ENCODE measurements around the gene PPP1R3D.

DNA sequence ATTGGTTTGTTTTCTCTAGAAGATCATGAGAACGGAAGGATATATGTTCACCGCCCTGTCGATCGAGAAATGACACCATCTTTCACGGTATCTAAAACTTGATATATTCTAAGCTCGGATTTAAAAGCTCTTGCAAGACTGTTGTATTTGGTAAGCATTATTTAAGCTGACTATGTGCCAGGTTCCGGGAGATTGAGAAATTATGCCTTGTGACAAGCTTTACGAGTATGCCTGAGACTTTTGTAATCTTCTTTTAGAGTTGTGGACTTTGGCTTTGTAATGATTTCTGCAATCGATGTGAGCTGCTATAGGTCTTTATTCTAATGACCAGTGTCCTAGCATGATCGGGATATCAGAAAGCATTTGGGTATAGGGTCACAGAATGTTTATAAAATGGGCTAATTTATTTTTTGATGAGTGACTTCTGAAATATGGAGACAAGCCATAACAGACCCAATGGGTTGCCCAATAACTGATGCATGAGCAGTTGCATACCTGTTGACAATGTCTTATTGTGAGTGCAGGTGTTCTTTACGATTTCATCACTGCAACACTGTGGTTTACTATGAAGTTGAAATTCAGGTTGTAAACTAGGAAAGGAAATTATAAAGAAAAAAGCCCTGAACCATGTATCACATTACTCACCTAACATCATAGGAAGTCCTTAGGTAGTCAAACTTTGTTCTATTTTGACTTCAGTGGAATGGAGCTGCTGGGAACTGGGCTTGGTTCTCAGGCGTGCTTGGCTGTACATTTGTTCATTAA, 32.1 kb upstream of the PPP1R3D start:
- no peak for TF ChIP-seq CTCF (IDR thresholded peaks at IDR 0.05)
- no peak for TF ChIP-seq POLR2A (IDR thresholded peaks at IDR 0.05)
